Measurements from ENCODE around the gene SPRR3. TPM values are rescaled to one million over a fixed set of nuclear protein-coding genes. Genes with fewer than 3 reads are reported as not detected.

Gene SPRR3
- total and polyA plus RNA-seq, 4 donors = 0.61 TPM; not detected in 3

DNA sequence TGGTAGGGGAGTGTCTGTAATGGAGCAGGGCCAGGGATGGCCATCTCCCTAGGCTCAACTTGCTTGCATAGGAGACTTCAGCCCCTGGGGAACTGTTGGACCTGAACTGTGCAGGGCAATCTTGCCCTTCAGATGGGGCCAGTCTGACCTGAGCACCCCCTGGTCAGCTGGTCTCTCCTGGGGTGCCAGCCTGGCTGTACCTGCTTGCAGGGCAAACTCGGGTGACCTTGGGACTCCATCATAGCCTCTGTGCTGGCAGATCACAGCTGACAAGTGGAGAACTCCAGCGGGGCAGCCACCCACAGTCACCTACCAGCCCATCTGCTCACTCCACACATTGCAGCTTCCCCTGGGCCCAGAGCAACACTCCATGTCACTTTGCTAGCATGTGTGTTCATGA lies 47.7 kb downstream of the SPRR3 start:
- peaks cover 0 to 4% (median 1%) of the 10 kb centered on the region in 4 donors for H3K27me3 ChIP-seq (ENCODE audit: control insufficient read depth in 4 of 4, insufficient read depth in 4 of 4, low read length in 3 of 4)
- H3K9me3 ChIP-seq (ENCODE audit: control insufficient read depth in 4 of 4, low read length in 3 of 4) = peaks cover 0 to 2% (median 0%) of the 10 kb centered on the region in 4 donors
- no peak overlapping the region for H3K27ac ChIP-seq (ENCODE audit: low read depth in 1 of 2, low read length in 2 of 2)
- WGBS = 77% methylated on average over 2 of the region's 2 CpGs
- DNase-seq (ENCODE audit: low spot score) = no peak
- H3K9ac ChIP-seq (ENCODE audit: low read depth in 1 of 2, low read length in 2 of 2) = no peak overlapping the region
- no peaks in the 10 kb centered on the region for H3K4me1 ChIP-seq (ENCODE audit: control insufficient read depth in 4 of 4, insufficient read depth in 4 of 4, low read length in 3 of 4)
- no peak for TF ChIP-seq TAF1 (conservative IDR thresholded peaks at IDR 0.05)
- TF ChIP-seq RAD21 (IDR thresholded peaks at IDR 0.05) = no peak
- no peak for TF ChIP-seq RXRA (IDR thresholded peaks at IDR 0.05)
- TF ChIP-seq GABPA (IDR thresholded peaks at IDR 0.05 in 1 of 2, conservative IDR thresholded peaks at IDR 0.05 in 1 of 2) = no peak
- TF ChIP-seq ATF3 (IDR thresholded peaks at IDR 0.05) = no peak
- TF ChIP-seq JUND (IDR thresholded peaks at IDR 0.05) = no peak
- no peak for TF ChIP-seq HNF4A (conservative IDR thresholded peaks at IDR 0.05)
- TF ChIP-seq FOXA2 (IDR thresholded peaks at IDR 0.05) = no peak
- TF ChIP-seq YY1 (IDR thresholded peaks at IDR 0.05) = no peak
- TF ChIP-seq, protein P1, sequence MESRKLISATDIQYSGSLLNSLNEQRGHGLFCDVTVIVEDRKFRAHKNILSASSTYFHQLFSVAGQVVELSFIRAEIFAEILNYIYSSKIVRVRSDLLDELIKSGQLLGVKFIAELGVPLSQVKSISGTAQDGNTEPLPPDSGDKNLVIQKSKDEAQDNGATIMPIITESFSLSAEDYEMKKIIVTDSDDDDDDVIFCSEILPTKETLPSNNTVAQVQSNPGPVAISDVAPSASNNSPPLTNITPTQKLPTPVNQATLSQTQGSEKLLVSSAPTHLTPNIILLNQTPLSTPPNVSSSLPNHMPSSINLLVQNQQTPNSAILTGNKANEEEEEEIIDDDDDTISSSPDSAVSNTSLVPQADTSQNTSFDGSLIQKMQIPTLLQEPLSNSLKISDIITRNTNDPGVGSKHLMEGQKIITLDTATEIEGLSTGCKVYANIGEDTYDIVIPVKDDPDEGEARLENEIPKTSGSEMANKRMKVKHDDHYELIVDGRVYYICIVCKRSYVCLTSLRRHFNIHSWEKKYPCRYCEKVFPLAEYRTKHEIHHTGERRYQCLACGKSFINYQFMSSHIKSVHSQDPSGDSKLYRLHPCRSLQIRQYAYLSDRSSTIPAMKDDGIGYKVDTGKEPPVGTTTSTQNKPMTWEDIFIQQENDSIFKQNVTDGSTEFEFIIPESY (IDR thresholded peaks at IDR 0.05) = no peak
- TF ChIP-seq REST (IDR thresholded peaks at IDR 0.05) = no peak
- TF ChIP-seq CTCF (IDR thresholded peaks at IDR 0.05; ENCODE audit: low read depth, low read length, missing input control) = no peak
- TF ChIP-seq EGR1 (IDR thresholded peaks at IDR 0.05; ENCODE audit: low read depth in 2 of 2) = no peak
- no peak for TF ChIP-seq HNF4G (IDR thresholded peaks at IDR 0.05)
- TF ChIP-seq NR2F2 (IDR thresholded peaks at IDR 0.05) = no peak
- TF ChIP-seq FOXA1 (IDR thresholded peaks at IDR 0.05) = no peak
- no peak for TF ChIP-seq MAX (IDR thresholded peaks at IDR 0.05)
- no peak for TF ChIP-seq SP1 (IDR thresholded peaks at IDR 0.05)
- H3K36me3 ChIP-seq (ENCODE audit: control insufficient read depth in 4 of 4, insufficient read depth in 3 of 4, low read depth in 1 of 4, low read length in 3 of 4) = no peaks in the 10 kb centered on the region
- H3K4me3 ChIP-seq (ENCODE audit: low read depth in 1 of 3, low read length in 3 of 3) = no peak overlapping the region

Small RNAs within 50 kb of the gene (small RNA-seq; reads per million reads assigned to genes)
- gene AL356867.1 (not detected), gene RF00322 (not detected), gene SPRR1A (not detected)

Other genes starting within 250 kb of the SPRR3 start
- not detected for gene KPRP, start 243.7 kb upstream of the SPRR3 start, total RNA-seq
- not detected for gene KPRP, start 243.7 kb upstream of the SPRR3 start, polyA plus RNA-seq
- not detected for gene LCE1F, start 226.6 kb upstream of the SPRR3 start, total RNA-seq
- gene LCE1F, start 226.6 kb upstream of the SPRR3 start, polyA plus RNA-seq = not detected
- gene LCE1E, start 215.5 kb upstream of the SPRR3 start, total RNA-seq = not detected
- not detected for gene LCE1E, start 215.5 kb upstream of the SPRR3 start, polyA plus RNA-seq
- not detected for gene LCE1D, start 205.0 kb upstream of the SPRR3 start, total RNA-seq
- not detected for gene LCE1D, start 205.0 kb upstream of the SPRR3 start, polyA plus RNA-seq
- gene LCE1C, start 195.1 kb upstream of the SPRR3 start, total RNA-seq = not detected
- gene LCE1C, start 195.1 kb upstream of the SPRR3 start, polyA plus RNA-seq = not detected
- not detected for gene LCE1B, start 189.8 kb upstream of the SPRR3 start, total RNA-seq
- not detected for gene LCE1B, start 189.8 kb upstream of the SPRR3 start, polyA plus RNA-seq
- gene LCE1A, start 174.3 kb upstream of the SPRR3 start, total RNA-seq = not detected
- gene LCE1A, start 174.3 kb upstream of the SPRR3 start, polyA plus RNA-seq = not detected
- not detected for gene LCE6A, start 158.9 kb upstream of the SPRR3 start, total RNA-seq
- gene LCE6A, start 158.9 kb upstream of the SPRR3 start, polyA plus RNA-seq = not detected
- not detected for gene LCE7A, start 141.8 kb upstream of the SPRR3 start, total RNA-seq
- gene LCE7A, start 141.8 kb upstream of the SPRR3 start, polyA plus RNA-seq = not detected
- not detected for gene SMCP, start 123.4 kb upstream of the SPRR3 start, total RNA-seq
- gene SMCP, start 123.4 kb upstream of the SPRR3 start, polyA plus RNA-seq = not detected
- gene IVL, start 93.2 kb upstream of the SPRR3 start, total RNA-seq = not detected
- gene IVL, start 93.2 kb upstream of the SPRR3 start, polyA plus RNA-seq = under 1 TPM in 1 of 2 donors, not detected in 1; 0.02 TPM
- not detected for gene SPRR5, start 54.5 kb upstream of the SPRR3 start, total RNA-seq
- not detected for gene SPRR5, start 54.5 kb upstream of the SPRR3 start, polyA plus RNA-seq
- gene SPRR4, start 31.1 kb upstream of the SPRR3 start, total RNA-seq = not detected
- not detected for gene SPRR4, start 31.1 kb upstream of the SPRR3 start, polyA plus RNA-seq
- gene SPRR1A, start 17.7 kb upstream of the SPRR3 start, total RNA-seq = not detected
- not detected for gene SPRR1A, start 17.7 kb upstream of the SPRR3 start, polyA plus RNA-seq
- not detected for gene SPRR1B, start 29.5 kb downstream of the SPRR3 start, total RNA-seq
- not detected for gene SPRR1B, start 29.5 kb downstream of the SPRR3 start, polyA plus RNA-seq
- not detected for gene SPRR2D, start 39.4 kb downstream of the SPRR3 start, total RNA-seq
- gene SPRR2D, start 39.4 kb downstream of the SPRR3 start, polyA plus RNA-seq = under 1 TPM in 1 of 2 donors, not detected in 1; 0.09 TPM
- gene SPRR2A, start 55.8 kb downstream of the SPRR3 start, total RNA-seq = not detected
- not detected for gene SPRR2A, start 55.8 kb downstream of the SPRR3 start, polyA plus RNA-seq
- gene SPRR2B, start 69.9 kb downstream of the SPRR3 start, total RNA-seq = not detected
- not detected for gene SPRR2B, start 69.9 kb downstream of the SPRR3 start, polyA plus RNA-seq
- not detected for gene SPRR2E, start 92.8 kb downstream of the SPRR3 start, total RNA-seq
- gene SPRR2E, start 92.8 kb downstream of the SPRR3 start, polyA plus RNA-seq = not detected
- gene SPRR2F, start 111.8 kb downstream of the SPRR3 start, total RNA-seq = not detected
- not detected for gene SPRR2F, start 111.8 kb downstream of the SPRR3 start, polyA plus RNA-seq
- gene SPRR2G, start 149.1 kb downstream of the SPRR3 start, total RNA-seq = not detected
- not detected for gene SPRR2G, start 149.1 kb downstream of the SPRR3 start, polyA plus RNA-seq
- not detected for gene LELP1, start 201.7 kb downstream of the SPRR3 start, total RNA-seq
- not detected for gene LELP1, start 201.7 kb downstream of the SPRR3 start, polyA plus RNA-seq
- gene PRR9, start 215.8 kb downstream of the SPRR3 start, total RNA-seq = not detected
- not detected for gene PRR9, start 215.8 kb downstream of the SPRR3 start, polyA plus RNA-seq